Activated CD4-positive, alpha-beta T cell treated with anti-CD3 and anti-CD28 coated beads, Interleukin-2, amount 50 U/mL, for 16 hours (primary cell): Measurements from ENCODE around the gene JAKMIP1.

Experiments used
- DNase-seq: peaks from one replicate; pipeline ENCODE4 v3.0.0-alpha.2; 2020

The JAKMIP1 gene

GRCh38 chr4:6055436-6055835, 144.9 kb downstream of the JAKMIP1 start:
- no peak for DNase-seq

DNA sequence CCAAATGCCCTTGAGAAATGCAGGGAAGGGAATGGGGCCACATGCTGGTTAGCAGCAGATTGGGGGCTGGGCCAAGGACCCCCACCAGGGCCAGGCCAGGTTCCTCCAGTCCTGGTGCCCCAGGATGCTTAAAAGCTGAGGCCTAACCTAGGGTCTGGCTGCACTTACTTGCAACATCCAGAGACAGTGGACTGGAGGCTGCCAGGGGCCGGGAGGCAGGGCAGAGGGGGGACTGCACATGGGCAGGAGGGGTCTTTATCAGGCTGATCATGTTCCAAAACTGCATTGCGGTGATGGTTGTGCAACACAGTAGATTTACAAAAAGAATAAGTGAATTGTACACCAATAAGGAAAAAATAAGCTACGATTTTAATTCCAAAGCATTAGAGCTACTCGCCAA, 145.3 kb downstream of the JAKMIP1 start:
- DNase-seq, result no peak

DNA sequence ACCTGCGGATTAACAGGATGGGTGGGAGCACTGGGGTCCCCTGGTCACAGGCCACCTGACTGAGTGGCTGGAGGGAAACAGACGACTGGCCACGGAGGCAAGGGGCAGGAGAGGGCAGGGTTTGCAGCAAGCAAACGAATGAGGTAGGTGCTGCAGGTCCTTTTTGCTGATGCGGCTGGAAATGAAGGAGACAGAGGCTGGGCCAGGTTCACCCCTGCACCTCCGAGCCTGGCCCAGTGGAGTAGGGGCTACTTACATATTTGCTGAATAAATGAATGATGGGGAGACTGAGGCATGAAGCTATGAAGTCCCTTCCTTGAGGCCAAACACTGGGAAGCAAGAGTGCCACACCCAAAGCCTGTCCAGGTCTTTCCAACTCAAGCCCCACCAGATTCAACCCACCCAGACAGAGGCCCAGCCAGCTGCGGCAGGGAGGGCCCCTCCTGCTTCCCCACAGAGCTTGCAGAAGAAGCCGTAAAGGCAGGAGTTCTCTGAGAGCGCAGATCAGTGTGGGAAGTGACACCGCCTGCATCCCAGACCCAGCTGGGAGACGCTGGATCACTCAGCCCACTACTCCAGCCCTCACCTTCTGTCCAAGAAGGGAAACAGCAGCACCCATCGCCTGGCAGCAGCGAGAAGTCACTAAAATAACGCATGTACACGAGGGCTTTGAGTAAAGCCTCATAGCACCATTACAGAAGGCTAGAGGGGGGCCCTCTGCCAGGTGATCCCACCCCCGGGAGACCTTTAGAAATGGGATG, 146.0 kb downstream of the JAKMIP1 start:
- DNase-seq, result no peak

DNA sequence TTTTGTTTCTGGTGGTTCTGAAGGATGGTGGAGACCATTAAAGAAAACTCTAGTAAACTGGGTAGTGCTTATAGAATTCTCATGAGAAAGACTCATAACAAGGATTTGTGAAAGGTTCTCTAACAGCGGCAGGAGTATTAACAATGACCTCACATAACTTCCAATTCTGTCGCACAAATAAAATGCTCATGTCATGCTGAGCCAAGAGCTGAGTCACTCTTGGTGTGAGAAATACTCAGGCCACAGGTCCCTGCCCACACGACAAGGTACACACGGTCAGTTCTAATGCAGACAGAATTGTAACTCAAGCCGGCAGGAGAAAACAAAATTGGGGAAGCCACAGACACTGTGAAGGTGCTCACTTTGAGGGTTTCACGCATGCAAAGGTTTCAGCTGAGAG, 147.7 kb downstream of the JAKMIP1 start:
- DNase-seq, result no peak

GRCh38 chr4:6050551-6050950, 149.8 kb downstream of the JAKMIP1 start:
- DNase-seq, result no peak

- DNase-seq, result no peak
These were observed 150.4 kb downstream of the JAKMIP1 start for GRCh38 chr4:6049985-6050384.

DNA sequence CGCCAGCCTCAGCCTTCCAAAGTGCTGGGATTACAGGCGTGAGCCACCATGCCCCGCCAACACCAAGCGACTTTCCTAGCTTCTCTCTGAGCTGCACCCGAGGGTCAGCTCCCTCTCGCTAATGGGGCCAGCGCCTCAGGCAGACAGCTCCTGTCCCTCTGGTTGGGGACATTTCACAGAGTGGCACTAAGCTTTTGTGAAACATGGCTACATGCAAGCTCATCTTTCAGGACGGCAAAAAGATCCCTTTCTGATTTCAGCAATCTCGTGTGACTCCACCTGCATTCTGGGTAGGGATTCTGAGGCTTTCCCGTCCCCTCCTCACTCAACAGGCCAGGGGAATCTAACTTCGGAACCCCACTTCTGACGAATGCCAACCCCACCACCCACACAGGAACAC, 151.1 kb downstream of the JAKMIP1 start:
- DNase-seq, result no peak

DNA sequence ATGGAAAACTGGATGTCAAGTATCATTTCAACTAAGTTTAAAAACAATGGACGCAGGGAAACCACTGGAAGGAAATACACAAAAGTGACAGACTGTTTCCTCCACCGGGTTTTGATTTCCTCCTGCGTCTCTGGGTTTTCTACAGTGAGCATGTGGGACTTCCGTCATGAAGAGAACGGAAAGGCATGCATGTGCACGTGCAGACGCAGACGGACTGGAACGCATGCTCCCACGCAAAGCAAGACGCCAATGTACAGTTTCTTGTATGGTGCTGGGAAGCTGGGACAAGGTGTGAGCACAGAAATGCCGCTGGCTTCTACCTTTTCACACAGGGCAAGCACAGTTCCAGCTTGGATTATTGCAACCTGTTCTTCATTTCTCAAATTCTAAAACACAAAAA, 151.8 kb downstream of the JAKMIP1 start:
- no peak for DNase-seq

DNA sequence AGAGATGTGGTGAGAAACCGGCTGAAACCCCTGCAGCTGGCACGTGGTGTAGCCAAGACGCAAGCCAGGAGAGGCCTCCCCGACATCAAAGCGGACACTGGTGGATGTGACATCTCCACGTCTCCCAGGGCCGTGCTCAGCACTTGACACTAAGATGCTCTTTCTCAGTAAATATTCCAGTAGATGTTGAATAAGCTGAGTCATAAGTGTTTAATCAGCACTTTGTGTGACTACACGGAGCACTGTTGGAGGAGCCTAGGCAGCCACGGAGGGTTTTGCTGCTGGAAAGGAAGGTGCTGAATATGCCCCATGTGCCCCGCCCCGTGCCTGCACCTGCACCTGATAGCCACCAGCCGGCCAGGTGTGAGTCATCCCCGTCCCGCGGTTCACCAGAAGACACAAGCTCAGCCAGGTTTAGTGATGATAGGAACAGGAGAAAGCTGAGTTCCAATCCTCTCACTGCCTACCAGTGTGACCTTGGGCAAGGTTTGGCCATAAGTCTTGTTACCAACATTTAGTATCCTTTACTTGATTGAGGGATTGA, 153.1 kb downstream of the JAKMIP1 start:
- DNase-seq, result no peak

- DNase-seq, result no peak
These were observed 153.7 kb downstream of the JAKMIP1 start for GRCh38 chr4:6046526-6047129.

DNA sequence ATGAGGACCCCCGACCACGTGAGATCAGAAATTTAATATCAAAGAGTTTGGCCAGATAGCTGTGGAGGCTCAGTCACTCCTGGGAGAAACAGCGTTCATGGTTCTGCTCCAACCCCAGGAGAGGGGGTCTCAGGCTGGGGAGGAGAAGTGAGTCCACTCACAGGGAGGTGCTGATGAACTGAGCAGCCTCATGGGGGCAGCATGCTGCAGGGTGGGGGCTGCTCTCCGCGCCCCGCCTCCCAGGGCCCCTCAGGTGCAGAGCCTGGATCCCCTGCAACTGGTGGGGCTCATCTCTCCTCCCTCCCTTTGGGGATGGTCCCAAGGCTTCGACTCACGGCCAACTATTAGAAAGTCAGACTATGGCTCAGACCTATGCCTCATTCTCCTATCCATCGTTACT, 155.5 kb downstream of the JAKMIP1 start:
- no peak for DNase-seq

DNA sequence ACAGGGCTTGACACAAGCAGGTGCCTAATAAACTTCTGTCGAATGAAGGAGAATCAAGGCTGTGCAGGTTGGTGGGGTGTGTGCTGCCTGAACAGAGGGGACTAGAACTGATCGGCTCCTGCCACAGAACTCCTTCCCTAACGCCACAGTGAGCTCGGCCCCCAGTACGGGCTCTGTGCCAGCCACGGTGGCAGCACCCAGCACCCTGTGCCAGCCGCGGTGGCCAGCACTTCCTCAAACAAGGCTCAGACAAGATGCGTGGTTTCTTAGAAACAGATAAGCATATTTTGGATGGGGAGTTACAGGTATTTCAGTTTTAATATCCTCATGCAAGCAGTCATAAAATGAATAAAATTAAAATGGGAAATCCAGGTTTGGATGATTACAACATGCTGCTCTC, 156.1 kb downstream of the JAKMIP1 start:
- DNase-seq, result no peak

DNA sequence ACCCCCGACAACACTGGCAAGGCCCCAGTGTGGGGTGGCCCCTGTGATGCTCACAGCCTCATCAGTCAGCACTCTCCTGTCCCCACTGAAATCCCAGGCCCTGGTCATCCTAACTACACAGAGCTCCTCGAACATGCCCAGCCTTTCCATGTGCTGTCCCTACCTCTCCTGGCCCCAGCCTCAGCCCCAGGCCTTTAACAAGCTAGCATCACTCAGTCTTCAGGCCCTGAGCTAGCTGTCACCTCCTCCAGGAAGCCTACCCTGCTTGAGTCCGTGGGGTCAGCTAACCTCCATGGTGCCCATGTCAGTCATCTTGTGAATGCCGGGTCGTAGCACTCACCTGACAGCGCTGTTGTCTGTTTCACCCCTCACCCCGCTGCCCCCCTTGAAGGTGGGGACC, 156.5 kb downstream of the JAKMIP1 start:
- no peak for DNase-seq

GRCh38 chr4:6043188-6043587, 157.2 kb downstream of the JAKMIP1 start:
- DNase-seq, result no peak

- peak; percentile 23 for DNase-seq
These were observed 157.9 kb downstream of the JAKMIP1 start for GRCh38 chr4:6042293-6043063.

DNA sequence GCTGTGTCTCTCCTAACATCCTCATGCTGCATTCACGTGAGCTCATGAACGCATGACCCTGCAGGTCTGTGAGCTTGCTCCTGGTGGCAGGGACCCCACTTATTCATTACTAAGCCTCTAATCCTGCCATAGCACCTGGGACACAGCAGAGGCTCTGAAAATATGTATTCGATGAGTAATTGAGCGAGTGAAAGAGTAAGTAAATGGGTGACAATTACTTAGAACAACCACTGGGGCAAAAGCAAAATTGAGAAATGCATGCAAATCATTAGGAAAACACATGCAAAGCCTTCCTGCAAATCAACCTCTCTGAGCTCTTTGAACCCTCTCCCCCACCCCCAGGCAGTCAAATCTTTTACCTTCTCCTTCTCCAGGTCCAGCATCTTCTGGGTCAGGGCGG, 158.5 kb downstream of the JAKMIP1 start:
- peak; percentile 50 for DNase-seq

GRCh38 chr4:6038711-6039110, 161.6 kb downstream of the JAKMIP1 start:
- no peak for DNase-seq

DNA sequence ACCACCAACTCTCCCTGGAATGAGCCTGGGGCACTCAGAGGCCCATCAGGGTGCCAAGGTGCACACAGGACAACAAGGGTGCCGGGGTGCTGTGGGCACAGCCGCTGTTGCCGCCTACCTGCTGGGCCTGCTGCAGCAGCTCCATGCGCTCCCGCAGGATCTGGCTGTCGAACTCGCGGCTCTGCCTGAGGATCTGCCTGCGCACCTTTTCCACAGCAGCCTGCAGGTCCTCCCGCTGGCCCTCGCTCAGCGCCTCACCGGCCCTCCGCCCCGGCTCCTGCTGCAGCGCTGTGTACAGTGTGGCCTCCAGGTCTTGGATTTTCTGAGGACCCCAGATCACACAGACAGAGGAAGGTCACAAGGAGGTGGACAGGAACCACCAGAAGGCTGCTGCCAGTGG, 164.6 kb downstream of the JAKMIP1 start:
- no peak for DNase-seq

DNA sequence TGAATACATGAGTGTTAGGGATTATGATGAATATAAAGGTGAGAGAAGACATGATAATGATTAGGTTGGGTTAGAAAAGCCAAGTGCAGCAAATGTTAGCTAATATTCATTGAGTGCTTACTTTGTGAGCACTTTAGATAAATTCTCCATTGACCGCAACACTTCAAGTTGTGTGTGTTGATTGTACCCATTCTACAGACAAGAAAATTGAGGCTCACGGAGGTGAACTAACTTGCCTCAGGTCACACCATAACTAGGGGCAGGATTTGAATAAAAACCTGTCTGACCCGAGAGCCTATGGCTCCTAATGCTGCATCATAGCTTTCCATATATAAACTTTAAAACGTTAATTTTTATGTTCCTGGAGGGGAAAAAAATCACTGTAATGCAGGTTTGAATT, 167.0 kb downstream of the JAKMIP1 start:
- no peak for DNase-seq

- no peak for DNase-seq
These were observed 167.8 kb downstream of the JAKMIP1 start for GRCh38 chr4:6032249-6033244.

- no peak for DNase-seq
These were observed 168.5 kb downstream of the JAKMIP1 start for GRCh38 chr4:6031846-6032245.

DNA sequence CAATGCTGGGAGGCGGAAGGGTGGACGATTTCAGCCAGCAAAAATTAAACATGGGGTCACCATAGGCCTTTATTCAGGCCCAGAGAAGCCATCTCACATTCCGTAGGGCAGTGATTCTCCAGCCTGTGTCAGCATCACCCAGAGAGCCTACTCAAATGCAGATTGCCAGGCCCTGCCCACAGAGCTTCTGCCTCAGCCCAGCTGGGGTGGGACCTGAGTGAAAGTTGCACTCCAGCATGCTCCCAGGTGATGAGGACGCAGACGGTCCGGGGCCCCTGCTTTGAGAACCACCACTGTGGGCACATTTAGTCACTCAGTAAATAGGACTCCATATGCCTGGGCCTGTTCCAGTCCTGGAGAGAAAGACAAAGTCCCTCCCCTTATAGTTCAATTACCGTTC, 169.7 kb downstream of the JAKMIP1 start:
- DNase-seq, result no peak

- DNase-seq, result no peak
These were observed 171.1 kb downstream of the JAKMIP1 start for GRCh38 chr4:6029254-6029653.
